Stimulated activated CD4-positive, alpha-beta T cell treated with anti-CD3 and anti-CD28 coated beads, Interleukin-2, amount 100 ng/mL, for 48 hours (primary cell): ENCODE results near the gene SCFD1.
"Not testable (repeated sequence)": the region's sequence is repeated elsewhere in the genome, so short reads cannot be mapped to it uniquely, and the experiment has no call there.

ENCODE experiments used
- DNase-seq, 2 donors: peaks; one replicate each; pipeline ENCODE4 v3.0.0-alpha.2; 2020

Gene SCFD1, protein sequence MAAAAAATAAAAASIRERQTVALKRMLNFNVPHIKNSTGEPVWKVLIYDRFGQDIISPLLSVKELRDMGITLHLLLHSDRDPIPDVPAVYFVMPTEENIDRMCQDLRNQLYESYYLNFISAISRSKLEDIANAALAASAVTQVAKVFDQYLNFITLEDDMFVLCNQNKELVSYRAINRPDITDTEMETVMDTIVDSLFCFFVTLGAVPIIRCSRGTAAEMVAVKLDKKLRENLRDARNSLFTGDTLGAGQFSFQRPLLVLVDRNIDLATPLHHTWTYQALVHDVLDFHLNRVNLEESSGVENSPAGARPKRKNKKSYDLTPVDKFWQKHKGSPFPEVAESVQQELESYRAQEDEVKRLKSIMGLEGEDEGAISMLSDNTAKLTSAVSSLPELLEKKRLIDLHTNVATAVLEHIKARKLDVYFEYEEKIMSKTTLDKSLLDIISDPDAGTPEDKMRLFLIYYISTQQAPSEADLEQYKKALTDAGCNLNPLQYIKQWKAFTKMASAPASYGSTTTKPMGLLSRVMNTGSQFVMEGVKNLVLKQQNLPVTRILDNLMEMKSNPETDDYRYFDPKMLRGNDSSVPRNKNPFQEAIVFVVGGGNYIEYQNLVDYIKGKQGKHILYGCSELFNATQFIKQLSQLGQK

GRCh38 chr14:30621940-30622830 is at the start of gene SCFD1:
TSS of gene SCFD1 (plus strand) at chr14:30622319. CDS start at chr14:30622339, 20 bp downstream.
- peak; percentile 90 to 91 for DNase-seq

DNA sequence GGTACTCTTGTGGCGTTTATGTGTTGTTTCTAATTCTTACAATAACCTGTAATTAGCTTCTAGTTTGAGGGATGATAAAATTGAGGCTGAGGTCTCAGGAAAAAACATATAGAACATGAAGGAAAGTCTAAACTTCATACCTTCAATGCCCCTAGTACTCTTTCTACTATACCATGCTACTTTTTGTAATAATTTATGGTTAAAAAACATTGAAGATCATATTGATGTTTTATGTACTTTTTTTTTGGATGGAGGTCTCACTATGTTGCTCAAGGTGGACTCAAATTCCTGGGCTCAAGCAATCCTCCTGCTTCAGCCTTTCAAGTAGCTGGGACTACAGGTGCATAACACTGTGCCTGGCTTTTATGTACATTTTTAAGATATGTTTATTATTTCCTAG is 49.3 kb upstream of the SCFD1 start:
- no peak for DNase-seq

- no peak for DNase-seq
These were observed 48.8 kb upstream of the SCFD1 start for GRCh38 chr14:30573226-30573814.

DNA sequence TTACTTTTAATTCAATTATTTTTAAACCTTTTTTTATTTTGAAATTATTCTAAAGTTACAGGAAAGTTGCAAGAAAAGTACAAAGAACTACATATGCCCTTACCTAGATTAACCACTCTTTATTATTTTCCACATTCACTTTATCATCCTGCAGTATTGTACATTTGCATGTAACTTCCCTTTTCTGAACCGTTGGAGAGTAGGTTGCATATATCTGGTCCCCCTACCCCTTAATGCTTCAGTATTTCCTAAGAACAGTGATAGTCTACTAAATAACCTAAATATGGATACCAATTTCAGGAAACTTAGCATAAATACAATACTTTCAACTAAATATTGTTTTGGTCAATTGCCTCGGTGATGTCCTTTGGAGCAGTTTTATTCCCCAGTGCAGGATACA is 48.2 kb upstream of the SCFD1 start:
- DNase-seq = no peak

- DNase-seq = not testable (repeated sequence)
These were observed 47.3 kb upstream of the SCFD1 start for GRCh38 chr14:30574777-30575176.

GRCh38 chr14:30576333-30576732 is 45.8 kb upstream of the SCFD1 start:
- not testable (repeated sequence) for DNase-seq

DNA sequence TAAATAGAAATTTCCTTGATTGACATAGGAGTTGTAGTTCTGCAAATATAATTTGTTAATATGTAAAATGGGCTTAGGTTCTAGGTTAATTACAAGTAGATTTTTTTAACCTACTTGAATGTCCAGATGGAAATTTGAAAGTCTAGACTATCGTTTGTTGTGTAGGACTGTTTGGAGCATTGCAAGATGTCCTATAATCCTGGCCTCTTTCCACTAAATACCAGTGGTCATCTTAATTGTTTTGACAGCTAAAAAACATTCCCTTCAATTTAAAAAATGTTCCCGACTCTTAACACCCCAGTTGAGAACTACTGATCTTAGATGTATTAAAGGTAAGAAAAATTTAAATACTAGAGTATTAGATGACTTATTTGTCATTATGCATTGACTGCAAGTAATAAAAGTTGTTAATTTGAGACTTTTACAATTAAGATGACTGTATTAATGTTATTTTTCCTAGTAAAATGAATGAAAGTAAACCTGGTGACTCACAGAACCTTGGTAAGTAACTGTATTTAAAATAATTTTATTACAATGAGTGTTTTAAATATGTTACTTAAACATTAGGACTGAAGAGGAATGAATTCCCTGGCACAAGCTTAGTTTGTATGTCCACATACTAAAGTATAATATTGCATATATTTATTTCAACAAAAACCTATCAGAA is 41.4 kb upstream of the SCFD1 start:
- DNase-seq = no peak

GRCh38 chr14:30581283-30581625 is 40.9 kb upstream of the SCFD1 start:
- no peak for DNase-seq

GRCh38 chr14:30582376-30582775 is 39.7 kb upstream of the SCFD1 start:
- DNase-seq = no peak

GRCh38 chr14:30584058-30584630 is 38.0 kb upstream of the SCFD1 start:
- DNase-seq = no peak

DNA sequence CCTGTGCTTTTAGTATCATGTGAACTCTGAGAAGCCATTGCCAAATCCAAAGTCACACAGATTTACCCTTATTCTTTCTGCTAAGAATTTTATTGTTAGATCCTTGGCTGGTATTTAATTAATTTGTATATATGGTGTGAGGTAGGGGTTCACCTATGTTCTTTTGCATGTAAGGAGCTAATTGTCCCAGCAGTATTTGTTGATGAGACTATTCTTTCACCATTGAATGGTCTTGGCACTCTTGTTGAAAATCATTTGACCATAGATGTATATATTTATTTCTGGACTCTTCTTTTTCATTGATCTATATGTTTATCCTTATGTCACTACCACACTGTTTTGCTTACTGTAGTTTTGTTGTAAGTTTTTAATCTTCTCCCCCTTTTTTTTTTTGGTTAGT is 36.9 kb upstream of the SCFD1 start:
- no peak for DNase-seq

- DNase-seq = no peak
These were observed 35.0 kb upstream of the SCFD1 start for GRCh38 chr14:30587141-30587540.

DNA sequence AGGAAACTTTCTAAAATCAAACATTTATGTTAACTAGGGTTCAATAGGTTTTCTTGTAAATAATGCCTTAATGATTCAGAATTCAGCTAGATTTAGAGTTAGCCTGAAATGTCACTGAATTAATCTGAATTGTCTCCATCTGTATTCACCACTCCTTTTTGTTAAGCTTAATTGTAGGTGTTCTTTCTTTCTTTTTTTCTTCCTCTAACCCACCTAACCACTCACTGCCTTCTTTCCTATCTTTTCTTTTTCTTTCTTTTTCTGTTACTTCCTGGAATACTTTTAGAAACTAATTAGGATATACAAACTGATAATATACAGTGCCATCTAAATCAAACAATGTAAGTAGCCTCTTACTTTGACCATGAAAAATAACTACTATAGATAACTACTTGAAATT is 33.2 kb upstream of the SCFD1 start:
- no peak for DNase-seq

- DNase-seq = no peak
These were observed 25.2 kb upstream of the SCFD1 start for GRCh38 chr14:30596935-30597334.

GRCh38 chr14:30597504-30597903 is 24.6 kb upstream of the SCFD1 start:
- no peak for DNase-seq

DNA sequence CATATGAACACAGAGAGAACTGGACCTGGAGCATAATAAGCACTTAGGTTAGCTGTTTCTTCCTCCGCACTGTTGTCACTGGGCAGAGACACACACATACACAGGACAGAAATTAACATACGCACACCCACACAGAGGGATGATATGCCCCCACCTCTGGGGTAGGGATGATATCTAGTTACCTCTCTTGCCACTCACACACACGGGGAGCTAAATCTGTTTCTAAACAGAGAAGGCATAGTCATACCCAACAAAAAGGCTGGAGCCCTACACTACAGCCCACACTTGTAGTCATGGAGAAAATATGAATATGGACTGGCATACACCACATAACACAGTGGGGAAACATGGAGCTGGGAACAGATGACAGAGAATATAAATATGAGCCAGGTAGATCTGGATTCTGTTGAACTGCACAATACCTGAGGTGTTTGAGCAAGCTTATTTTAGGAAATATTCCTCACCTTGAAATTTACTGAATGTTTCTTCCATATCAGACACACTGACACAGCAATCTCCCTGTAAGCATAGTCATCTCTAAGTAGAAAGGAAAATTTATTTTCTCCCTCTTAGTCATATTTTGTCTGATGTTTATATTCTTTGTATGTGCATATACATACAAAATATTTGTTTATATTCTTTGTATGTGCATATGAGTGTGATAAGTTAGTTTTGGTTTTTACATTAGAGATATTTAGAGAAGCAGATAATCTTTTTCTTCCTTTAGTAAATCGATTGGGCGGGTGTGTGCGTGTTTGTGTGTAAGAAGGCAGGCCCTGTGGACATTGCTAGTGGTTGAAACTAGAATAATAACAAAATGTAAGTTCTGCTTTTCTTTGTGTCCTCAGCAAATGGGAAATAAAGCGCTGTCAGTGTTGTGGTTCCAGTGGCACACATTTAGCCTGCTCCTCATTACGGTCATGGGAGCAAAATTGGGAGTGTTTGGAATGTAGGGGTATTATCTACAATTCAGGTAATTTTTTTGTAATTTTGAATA is 20.9 kb upstream of the SCFD1 start:
- no peak for DNase-seq

GRCh38 chr14:30603402-30603801 is 18.7 kb upstream of the SCFD1 start:
- no peak for DNase-seq

DNA sequence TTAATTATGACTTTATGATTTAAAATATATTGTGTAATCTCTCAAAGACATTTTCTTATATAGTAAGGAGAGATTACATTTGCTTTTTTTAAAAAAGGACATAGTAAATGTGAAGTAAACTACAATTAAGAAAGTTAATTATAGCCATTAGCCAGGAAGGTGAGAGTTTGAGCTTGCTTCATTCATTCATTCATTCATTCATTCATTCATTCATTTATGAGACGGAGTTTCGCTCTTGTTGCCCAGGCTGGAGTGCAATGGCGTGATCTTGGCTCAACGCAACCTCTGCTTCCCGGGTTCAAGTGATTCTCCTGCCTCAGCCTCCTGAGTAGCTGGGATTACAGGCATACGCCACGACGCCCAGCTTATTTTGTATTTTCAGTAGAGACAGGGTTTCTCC is 17.4 kb upstream of the SCFD1 start:
- DNase-seq = not testable (repeated sequence)

DNA sequence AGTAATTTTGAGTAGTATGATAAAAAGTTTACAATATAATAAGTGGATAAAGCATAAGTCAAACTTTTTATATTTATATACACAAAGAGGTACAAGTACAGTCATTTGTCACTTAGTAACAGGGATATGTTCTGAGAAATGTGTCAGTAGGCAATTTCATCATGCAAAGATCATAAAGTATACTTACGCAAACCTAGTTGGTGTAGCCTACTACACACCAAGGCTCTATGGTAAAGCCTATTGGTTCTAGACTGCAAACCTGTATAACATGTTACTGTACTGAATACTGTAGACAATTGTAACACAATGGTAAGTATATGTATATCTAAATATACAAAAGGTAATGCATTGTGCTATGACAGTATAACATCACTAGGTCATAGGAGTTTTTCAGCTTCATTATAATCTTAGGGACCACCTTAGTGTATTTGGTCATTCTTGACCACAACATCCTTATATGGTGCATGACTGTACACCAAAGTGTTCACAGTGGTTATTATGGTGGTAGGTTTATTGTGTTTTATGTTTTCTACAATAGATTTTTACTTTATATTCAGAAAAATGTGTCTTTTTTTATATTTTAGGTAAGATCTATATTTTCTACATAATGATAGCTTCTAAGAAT is 14.9 kb upstream of the SCFD1 start:
- no peak for DNase-seq

GRCh38 chr14:30608533-30609006 is 13.5 kb upstream of the SCFD1 start:
- no peak for DNase-seq
